OCI-M1 (cell line): ENCODE results near the gene RTP2.
"Not testable (repeated sequence)": the region's sequence is repeated elsewhere in the genome, so short reads cannot be mapped to it uniquely, and the experiment has no call there.

Experiments
- DNase-seq: peaks from one replicate; lab custom pipeline; 2025; lab: John Stamatoyannopoulos, UW

The RTP2 gene

DNA sequence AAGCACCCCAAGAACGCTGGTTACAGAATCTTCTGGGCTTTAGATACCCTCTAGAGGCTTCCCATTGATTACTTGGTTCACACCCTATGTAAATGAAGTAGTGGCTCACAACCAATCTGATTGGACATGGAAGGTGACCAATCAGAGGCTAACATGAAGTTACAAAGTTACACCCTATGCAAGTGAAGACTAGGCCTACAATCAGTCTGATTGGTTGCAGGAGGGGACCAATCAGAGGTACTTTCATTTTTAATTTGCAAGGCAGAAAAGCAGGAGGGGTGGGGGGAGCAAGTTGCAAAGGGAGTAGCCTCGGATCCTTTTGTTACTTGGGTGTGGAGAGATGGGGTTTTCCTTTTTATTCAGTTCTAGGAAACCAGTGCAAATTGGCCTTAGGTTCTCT is 11.1 kb upstream of the RTP2 start:
- DNase-seq, result peak; percentile 54

DNA sequence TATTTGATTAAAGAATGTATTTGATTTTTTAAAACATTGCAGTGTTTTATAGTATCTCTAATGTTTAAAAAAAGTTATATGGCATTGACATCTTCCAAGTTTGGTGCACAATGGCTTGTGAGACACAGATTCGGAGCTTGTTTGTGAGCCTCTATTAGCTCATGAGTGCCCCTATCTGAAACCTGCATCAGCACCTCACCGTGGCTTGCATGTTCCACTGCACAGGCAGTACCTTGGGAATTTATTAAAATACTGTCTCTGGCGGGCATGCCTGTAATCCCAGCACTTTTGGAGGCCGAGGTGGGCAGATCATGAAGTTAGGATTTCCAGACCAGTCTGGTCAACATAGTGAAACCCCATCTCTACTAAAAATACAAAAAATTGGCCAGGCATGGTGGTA is 6.8 kb upstream of the RTP2 start:
- DNase-seq, result no peak

DNA sequence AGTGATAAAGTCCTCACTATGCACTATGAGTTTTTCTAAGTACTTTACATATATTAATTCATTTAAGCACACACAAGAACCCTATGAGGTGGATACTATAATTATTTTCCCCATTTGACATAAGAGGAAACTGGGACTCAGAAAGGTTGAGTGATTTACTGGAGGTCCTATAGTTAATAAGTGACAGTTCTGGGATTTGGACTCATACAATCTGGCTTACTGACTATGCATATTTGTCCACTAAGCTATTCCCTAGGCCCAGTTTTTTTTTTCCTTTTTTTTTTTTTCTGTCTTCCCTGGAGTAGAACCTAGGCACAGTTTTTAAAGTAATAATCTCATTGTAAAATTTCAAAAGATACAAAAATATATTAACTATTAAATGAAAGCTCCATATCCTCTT is 6.3 kb upstream of the RTP2 start:
- DNase-seq, result no peak

DNA sequence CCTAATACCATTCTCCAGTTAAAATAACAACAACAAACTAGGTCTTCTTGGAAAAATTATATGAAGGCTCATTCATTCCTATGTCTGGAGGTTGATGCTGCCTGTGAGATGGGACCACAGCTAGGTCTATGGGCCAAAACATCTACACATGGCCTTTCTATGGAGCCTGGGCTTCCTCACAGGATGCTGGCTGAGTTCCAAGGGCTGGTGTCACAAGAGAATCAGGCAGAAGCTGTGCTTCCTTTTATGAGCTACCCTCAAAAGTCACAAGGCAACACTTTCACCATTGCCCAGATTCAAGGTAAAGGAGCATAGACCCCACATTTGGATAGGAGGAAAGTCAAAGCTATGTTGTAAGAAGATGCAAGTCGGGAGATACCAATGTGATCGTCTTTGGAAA is 4.6 kb upstream of the RTP2 start:
- DNase-seq, result no peak

DNA sequence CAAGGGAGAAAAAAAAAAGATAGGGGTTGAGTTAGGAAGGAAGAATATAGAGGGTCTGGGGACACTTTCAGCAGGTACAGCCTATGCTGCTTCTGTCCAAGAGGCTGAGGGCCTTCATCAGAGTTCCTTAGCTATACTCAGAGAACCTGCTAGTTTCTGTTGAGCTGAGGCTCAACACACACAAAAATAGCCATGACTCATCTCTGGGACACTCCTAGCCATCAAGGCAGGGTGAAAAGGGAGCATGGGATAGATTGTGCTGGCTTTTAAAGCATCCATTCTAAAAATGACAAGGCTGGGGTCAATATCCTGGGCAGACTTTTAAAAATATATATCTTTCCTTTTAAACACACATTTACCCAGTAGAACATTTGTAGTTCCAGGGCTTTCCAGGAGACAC is 2.8 kb upstream of the RTP2 start:
- DNase-seq, result no peak

DNA sequence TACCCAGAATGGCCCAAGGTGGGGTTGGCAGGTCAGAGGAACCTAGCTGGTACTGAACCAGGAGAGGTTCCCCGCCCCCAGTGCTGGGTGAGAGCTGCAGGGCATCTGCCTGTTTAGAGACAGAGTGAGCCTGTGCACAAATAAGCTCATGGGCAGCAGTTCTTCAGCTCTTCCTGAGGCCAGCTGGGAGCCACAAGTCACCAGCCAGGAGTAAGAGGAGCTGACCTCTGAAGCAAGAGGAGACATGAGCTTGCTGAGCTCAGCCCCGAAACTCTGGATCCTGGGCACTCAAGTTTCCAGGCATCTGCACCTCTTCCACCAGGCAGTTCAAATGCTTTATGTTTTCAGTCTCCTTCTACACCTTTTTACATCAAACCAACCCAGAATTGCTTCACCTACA is 2.1 kb downstream of the RTP2 start:
- DNase-seq, result no peak

DNA sequence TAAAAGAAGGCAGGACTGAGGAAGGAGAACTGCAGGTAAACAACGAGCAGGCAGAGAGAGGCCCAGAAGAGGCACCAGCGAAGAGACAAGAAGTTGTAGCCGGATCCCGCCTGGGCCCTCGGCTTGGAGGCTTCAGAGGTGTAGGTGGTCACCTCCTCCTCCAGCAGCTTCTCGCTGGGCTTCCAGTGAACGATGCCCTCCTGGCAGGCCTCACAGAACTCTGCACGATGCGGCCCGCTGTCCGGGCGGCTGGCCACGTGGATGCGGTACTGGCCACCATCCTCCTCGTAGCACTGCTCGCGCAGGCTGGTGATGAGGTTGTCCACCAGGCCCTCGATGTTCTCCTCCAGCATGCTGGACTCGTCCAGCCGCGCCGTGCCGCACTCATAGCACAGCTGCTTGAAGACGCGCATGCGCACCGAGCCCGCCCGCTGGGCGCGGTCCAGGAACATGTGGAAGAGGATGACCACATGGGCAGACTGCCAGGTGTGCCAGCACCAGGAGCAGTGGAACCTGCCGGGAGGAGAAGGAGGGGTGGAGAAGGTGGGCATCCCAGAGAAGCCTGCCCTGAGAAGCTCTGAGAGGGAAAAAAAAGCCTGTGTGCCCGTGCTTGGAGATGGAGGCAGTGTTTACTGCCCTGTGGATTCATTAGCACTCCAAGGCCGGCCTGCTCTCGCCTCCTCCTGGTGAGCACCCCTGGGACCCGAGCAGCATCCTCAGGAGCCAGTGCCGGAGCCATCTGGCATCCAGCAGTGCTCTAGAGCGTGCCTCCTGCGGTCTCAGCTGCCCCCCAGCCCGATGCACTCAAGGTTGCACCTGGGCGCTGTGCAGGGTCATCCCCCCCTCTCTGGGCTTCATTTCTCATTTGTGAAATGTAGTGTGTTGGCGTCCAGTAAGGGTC is 3.6 kb downstream of the RTP2 start:
- no peak for DNase-seq

DNA sequence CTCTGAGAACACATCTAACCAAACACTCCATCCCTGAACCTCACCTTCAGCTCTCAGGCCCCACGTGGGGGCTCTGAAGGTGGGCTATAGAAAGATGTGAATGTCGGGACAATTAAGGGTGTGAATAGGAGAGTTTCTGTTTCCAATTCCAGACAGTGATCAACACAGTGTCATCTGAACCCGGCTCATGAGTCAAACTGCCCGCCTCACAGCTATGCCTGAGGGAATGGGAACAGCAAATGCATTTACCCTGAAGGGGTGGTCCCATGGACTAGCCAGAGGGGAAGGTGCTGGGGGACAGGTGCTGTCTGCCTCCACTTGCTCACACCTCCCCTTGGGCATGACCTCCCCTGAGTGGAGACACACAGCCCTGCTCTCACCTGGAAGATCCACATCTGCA is 6.3 kb downstream of the RTP2 start:
- no peak for DNase-seq

DNA sequence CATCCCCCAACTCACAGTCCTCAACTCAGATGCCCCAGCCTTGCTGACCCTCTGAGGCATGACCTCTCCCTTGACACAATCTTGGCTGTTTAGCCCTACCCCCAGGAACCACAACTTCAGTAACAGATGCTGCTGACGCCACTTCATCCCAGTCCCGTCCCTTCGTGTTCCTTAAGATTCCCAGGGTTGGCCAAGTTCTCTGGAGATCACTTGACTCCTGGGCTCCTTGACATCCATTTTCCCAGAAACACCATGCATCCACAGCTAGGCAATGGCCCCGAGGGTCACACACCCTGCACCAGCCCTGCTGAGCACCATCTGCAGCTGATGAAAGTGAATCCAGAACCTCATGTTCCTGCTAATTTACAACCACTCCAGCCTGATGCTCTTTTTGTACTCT is 6.9 kb downstream of the RTP2 start:
- DNase-seq, result no peak

DNA sequence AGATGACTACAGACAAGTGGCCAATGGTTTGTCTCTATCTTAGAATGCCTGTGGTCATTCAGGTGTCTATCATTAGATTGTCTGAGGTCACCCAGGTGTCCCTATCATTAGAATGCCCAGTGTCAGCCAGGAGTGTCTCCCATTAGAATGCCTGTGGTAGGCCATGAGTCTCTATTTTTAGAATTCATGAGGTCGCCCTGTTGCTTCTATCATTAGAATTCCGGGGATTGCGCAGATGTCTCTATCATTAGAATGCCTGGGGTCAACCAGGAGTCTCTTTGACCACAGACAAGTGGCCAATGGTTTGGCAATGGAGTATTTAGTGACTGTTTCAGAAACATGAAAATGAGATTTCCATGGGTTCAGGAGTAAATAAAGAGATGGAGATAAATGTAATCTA is 7.6 kb downstream of the RTP2 start:
- DNase-seq, result no peak

DNA sequence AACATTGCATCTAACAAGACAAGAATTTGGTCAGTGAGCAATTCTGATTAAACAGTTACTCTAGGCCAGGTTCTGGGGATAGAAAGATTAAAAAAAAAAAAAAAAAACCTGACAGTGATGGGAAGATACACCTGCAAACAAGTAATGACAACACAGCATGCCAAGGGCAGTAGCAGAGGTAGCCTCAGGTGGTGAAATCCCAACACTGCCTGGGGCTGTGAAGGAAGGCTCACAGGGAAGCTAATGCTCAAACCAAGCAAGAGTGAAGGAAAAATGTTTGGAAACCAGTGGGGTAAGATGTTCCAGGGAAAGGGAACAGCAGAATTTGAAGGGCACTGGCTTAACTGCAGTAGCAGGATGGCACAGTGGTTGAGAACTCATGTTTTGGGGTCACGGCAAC is 8.9 kb downstream of the RTP2 start:
- DNase-seq, result no peak

DNA sequence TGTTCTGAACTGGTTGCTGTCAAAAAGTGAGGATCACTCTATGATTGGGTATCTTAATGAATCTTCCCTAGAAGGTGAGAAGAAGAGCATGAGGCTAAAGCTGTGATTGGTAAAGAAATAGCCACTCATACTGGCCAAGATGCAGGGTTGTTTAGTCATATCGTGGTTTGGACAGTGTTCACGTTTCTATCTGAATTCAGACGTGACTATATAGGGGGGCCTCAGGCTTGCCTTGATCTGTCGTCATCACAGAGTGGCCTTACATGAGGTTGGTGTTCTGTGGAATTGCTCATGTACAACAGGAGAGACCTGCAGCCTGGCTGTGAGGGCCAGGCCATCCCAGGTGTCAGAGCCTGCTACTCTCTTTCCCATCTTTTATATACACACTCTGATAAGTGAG is 12.4 kb downstream of the RTP2 start:
- no peak for DNase-seq

DNA sequence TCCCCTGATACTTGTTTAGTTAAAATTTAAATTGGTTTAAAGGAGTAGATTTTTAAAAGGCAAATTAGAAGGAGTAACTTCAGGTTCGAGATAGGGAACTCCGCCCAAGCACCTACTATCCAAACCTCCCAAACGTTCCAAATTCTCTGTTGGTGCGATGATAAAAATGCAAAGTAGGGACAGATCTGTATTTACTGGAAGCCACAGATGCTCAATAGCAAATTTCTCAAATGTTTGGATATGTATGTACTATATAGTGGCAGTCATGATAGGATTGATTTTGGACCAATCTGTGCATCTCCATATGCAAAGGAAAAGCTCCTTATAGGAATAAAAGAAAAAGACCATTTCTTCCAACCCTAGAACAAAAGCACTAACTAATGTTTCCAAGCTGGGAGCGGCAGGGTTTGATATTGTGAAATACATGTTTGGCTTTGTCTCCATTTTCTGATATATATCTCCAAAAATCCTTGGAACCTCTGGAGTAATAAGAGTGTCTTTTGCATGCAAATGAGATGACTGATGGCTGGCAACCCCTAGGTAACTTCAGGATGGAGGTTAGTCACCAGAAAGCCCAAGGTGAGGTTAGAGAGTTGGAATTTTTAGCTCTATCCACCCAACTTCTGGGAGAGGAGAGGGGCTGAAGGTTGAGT is 15.6 kb downstream of the RTP2 start:
- no peak for DNase-seq

DNA sequence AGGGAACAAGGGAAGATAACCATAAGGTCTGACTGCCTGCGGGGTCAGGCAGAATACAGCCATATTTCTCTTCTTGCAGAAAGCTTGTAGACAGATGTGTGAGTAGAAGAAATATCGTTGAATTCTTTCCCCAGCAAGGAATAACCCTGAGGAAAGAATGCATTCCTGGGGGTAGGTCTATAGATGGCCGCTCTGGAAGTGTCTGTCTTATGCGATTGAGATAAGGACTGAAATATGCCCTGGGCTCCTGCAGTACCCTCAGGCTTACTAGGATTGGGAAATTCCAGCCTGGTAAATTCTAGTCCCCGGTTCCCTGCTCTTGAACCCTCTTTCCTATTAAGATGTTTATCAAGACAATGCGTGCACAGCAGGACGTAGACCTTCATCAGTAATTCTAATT is 16.4 kb downstream of the RTP2 start:
- DNase-seq, result no peak

DNA sequence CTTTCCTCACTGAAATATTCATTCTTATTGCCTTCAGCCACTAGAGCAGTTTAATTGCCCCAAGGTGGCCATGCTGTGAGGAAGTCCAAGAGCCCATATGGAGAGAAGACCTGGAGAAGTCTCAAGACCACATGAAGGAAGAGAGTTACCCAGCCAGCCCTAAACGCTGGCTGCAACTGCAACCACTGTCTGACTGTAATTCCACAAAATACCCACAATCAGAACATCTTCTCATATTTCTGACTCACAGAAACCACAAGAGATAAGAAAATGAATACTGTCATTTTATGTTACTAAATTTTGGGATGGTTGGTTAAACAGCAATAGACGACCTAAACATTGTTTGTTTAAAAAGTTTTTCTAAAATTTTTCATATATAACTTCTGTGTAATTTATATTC is 17.5 kb downstream of the RTP2 start:
- DNase-seq, result peak; percentile 47

DNA sequence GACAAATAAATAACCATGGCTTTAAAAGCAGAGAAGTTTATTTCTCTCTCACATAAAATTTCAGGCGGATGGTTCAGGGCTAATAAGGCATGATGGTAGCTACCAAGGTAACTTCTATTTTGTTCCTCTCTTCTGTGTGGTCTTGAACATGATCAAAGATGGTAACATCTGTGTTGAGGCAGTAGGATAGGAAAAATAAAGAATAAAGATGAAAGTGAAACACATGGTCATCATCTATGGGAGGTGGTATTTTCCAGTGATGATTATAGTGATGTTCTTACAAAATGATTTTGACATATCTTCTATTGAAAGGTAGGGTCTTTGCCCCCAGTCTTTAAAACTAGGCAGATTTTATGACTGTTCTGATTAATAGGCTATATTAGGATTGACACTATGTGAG is 17.9 kb downstream of the RTP2 start:
- no peak for DNase-seq

DNA sequence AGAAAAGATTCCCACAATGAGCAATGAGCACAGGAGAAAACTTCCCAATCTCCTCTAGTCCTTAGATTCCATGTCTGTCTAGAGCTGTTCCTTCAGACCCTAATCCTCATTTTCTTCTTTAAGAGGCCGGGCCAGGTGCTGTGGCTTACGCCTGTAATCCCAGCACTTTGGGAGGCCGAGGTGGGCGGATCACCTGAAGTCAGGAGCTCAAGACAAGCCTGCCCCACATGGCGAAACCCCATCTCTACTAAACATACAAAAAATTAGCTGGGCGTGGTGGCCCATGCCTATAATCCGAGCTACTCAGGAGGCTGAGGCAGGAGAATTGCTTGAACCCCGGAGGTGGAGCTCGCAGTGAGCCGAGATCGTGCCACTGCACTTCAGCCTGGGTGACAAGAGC is 20.6 kb downstream of the RTP2 start:
- not testable (repeated sequence) for DNase-seq

DNA sequence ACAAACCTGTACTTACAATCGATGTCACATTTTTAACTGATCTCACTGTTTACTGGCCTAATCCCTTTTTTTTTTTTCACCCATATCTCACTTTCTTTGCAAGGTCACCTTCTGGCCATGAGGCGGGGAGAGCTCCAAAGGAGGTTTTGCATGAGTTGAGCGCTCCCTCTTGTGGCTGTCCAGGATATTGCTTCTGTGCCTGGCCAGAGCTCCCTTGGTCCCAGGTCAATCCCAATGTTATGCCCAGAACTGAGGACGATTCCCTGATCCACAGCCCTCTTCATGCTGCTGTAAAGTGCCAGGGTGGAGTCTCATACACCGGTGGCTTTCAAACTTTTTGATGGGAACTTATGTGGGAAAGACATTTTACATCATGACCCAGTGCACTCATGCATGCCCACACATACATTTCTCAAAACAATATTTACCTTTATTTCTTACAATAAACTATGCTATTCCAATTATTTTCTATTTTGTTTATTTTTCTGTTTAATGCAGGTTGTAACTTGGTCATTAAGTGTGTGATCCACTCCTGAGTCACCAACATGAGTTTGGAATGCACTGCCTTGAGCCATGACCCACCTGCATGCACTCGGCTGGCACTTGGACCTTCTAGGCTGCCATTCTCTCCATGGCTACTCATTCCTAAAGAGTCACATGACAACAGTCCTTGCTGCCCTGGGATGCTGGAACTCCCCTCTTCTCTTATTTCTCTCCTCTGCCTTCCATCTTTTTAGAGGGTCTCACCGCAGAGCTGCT is 22.5 kb downstream of the RTP2 start:
- DNase-seq, result peak; percentile 76

DNA sequence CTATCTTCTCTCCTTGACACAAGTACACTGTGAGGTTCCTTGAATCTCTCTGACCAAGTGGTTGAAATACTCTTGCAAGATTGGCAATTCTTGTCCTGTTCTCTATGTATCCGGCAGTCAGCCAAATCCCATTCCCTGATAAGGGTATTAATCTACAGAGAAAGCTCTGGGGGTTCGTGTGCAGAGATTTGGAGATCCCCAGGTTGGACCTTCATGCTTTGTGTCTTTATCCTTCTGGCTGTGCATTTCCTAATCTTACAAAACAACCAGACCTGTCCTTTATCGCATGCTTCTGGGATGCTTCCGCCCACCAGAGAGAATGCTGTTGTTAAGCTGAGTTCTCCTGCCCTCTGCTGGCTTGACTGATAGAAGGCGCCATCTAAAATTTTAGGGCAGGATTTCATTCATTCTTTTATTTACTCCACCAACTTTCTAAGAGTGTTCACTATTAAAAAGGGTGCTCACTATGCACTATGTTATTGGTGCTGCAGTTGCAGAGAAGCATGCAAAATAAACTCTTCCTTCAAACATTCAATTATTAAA is 23.6 kb downstream of the RTP2 start:
- peak; percentile 78 for DNase-seq

DNA sequence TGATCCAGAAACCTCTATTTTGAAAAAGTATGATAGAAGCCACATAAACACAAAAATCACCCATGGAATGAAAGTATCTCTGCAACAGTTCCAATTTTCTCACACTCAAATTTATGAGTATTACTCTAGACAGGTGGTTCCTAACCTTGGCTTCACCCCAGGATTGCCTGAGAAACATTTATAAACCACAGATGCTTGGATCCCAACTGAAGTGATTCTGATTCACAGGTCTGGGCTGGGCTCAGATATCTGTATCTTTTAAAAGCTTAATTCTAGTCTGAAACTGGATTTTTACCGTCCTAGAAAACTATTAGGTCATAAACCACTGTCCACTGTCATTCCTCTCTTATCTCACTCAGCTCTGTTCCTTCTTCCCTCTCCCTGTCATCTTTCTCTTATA is 24.8 kb downstream of the RTP2 start:
- DNase-seq, result peak; percentile 28

DNA sequence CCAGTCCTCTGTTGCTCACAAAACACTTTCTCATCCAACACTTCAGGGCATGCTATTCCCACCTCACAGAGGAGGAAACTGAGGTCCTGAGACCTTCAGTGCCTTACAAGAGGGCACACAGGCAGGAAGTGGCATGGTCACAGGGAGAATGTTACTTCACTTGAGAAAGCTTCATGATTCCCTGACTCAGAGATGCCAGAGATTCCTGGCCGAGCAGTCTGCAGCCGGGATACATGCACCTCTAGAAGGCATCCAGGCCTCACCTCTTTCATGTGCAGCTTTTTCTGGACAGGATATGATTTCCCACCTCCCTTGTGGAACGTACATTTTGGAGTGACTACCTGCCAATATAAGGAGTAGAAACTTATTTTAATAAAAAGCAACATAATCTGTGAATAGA is 29.3 kb downstream of the RTP2 start:
- no peak for DNase-seq

DNA sequence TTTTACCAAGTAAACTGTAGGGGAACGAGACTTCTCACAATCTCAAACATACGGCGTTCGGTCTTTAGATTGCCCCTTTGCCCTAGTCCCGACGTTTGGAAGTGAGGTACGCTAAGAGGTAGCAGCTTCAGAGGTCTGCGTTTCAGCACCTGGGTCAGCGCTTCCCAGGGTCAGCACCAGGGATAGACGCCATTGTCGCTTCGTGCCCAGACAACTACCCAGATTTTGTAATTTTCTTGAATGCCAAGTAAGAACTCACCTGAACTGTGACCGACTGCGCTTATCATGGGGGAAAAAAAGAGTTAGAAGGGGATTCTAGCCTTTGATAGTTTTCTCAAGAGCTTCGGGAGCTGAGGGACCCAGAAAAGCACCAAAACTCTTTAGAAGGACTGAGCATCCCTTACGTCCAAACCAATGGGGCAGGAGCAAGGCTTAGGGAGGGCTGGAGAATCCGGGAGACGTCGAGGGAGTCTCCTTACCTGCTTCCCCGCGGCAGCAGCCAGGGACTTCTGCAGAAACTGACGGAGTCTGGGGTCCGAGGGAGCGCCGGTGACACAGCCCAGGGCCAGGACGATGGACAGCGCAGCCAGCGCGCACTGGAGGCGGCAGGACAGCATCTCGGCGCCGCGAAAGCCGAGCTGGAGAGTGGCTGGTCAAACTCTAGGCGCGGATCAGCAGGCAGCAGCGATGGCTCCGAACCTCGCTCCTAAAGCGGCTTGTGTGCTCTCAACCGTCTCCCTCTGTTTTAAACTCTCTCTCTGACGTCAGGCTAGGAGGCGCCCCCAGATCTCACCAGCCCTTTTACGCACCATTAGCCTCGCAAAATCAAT is 32.5 kb downstream of the RTP2 start, which contains the start of gene SST:
TSS of gene SST (minus strand) at position 720 of the 830 bp plus-strand sequence. CDS start at position 617, 103 bp downstream.
- DNase-seq, result peak; percentile 3
